ENCODE data around the gene ADGRA1. TPM values are rescaled to one million over a fixed set of nuclear protein-coding genes. Genes with fewer than 3 reads are reported as not detected.

Gene ADGRA1
- total RNA-seq, 5 donors from 2014 or later (not counting 1 experiment from before 2014, with no cell fraction given): not detected

GRCh38 chr10:133101416-133101810 is 13.7 kb downstream of the ADGRA1 start:
- CTCF ChIA-PET: no interaction called here
- H3K9me3 Mint-ChIP-seq: no peaks in the 10 kb centered on the region

GRCh38 chr10:133102415-133103095 is 14.8 kb downstream of the ADGRA1 start:
- no peak overlapping the region for H3K4me3 Mint-ChIP-seq
- Histone ChIP-seq H3K27ac (ENCODE audit: low read length) (no peak overlapping the region), H3K27me3 (replicated peaks in 1 of 2; ENCODE audit: control insufficient read depth in 2 of 2, extremely low read depth in 1 of 2, insufficient read depth in 2 of 2, low read length in 1 of 2) (peaks cover 0 to 48% of the 10 kb centered on the region in 2 experiments), H3K4me1 (ENCODE audit: control insufficient read depth in 1 of 2, extremely low read depth in 1 of 2, insufficient read depth in 2 of 2, low read length in 2 of 2) (peaks cover 0 to 8% of the 10 kb centered on the region in 2 experiments), H3K4me3 (ENCODE audit: control insufficient read depth in 1 of 2, extremely low read depth in 1 of 2, low read length in 1 of 2) (no peak overlapping the region), H3K36me3 (ENCODE audit: control insufficient read depth in 2 of 2, extremely low read depth in 1 of 2, insufficient read depth in 1 of 2, low read length in 1 of 2) (no peaks in the 10 kb centered on the region), H3K9me3 (no peaks in the 10 kb centered on the region)
- DNase-seq: no peak
- no peak overlapping the region for H3K27ac Mint-ChIP-seq
- peaks cover 5 to 26% of the 10 kb centered on the region in 2 donors for H3K27me3 Mint-ChIP-seq
- H3K9me3 Mint-ChIP-seq: peaks cover 8% of the 10 kb centered on the region in 3 donors
- CTCF ChIA-PET: no interaction called here
- ATAC-seq (replicated peaks in 1 of 4): no peak
- H3K4me1 Mint-ChIP-seq: peaks cover 6 to 7% (median 6%) of the 10 kb centered on the region in 3 donors
- no peaks in the 10 kb centered on the region for H3K36me3 Mint-ChIP-seq
- 85% methylated on average over 26 of the region's 29 CpGs for WGBS (ENCODE audit: insufficient coverage)
- POLR2A ChIA-PET: no interaction called here

More at GRCh38 chr10:133101416-133101810, 13.7 kb downstream of the ADGRA1 start:
- Histone ChIP-seq H3K27ac (ENCODE audit: low read length) (no peak overlapping the region), H3K27me3 (replicated peaks in 1 of 2; ENCODE audit: control insufficient read depth in 2 of 2, extremely low read depth in 1 of 2, insufficient read depth in 2 of 2, low read length in 1 of 2) (peaks cover 0 to 51% of the 10 kb centered on the region in 2 experiments), H3K4me3 (ENCODE audit: control insufficient read depth in 1 of 2, extremely low read depth in 1 of 2, low read length in 1 of 2) (no peak overlapping the region), H3K9me3 (no peaks in the 10 kb centered on the region), H3K4me1 (ENCODE audit: control insufficient read depth in 1 of 2, extremely low read depth in 1 of 2, insufficient read depth in 2 of 2, low read length in 2 of 2) (peaks cover 0 to 8% of the 10 kb centered on the region in 2 experiments), H3K36me3 (ENCODE audit: control insufficient read depth in 2 of 2, extremely low read depth in 1 of 2, insufficient read depth in 1 of 2, low read length in 1 of 2) (no peaks in the 10 kb centered on the region)
- ATAC-seq (replicated peaks in 1 of 4): no peak
- peak overlapping the region in 1 of 3 donors; percentile 7 for H3K4me3 Mint-ChIP-seq
- no peaks in the 10 kb centered on the region for H3K36me3 Mint-ChIP-seq
- H3K27ac Mint-ChIP-seq: no peak overlapping the region
- WGBS (ENCODE audit: insufficient coverage): 33% methylated on average over 11 of the region's 16 CpGs
- no peak for DNase-seq
- H3K4me1 Mint-ChIP-seq: peaks cover 6 to 7% (median 6%) of the 10 kb centered on the region in 3 donors
- peaks cover 10 to 31% of the 10 kb centered on the region in 2 donors for H3K27me3 Mint-ChIP-seq
- POLR2A ChIA-PET: no interaction called here

- POLR2A ChIA-PET: no interaction called here
- Histone ChIP-seq H3K4me1 (ENCODE audit: control insufficient read depth in 1 of 2, extremely low read depth in 1 of 2, insufficient read depth in 2 of 2, low read length in 2 of 2) (peaks cover 0 to 8% of the 10 kb centered on the region in 2 experiments), H3K27ac (ENCODE audit: low read length) (no peak overlapping the region), H3K27me3 (replicated peaks in 1 of 2; ENCODE audit: control insufficient read depth in 2 of 2, extremely low read depth in 1 of 2, insufficient read depth in 2 of 2, low read length in 1 of 2) (peaks cover 0 to 43% of the 10 kb centered on the region in 2 experiments), H3K4me3 (ENCODE audit: control insufficient read depth in 1 of 2, extremely low read depth in 1 of 2, low read length in 1 of 2) (no peak overlapping the region), H3K9me3 (no peaks in the 10 kb centered on the region), H3K36me3 (ENCODE audit: control insufficient read depth in 2 of 2, extremely low read depth in 1 of 2, insufficient read depth in 1 of 2, low read length in 1 of 2) (no peaks in the 10 kb centered on the region)
- Mint-ChIP-seq H3K4me3 (no peak overlapping the region), H3K27ac (no peak overlapping the region), H3K4me1 (peaks cover 6 to 7% (median 6%) of the 10 kb centered on the region in 3 donors), H3K36me3 (no peaks in the 10 kb centered on the region), H3K9me3 (peaks cover 9 to 14% (median 11%) of the 10 kb centered on the region in 3 donors), H3K27me3 (peaks cover 5 to 26% of the 10 kb centered on the region in 2 donors)
- CTCF ChIA-PET: no interaction called here
- WGBS (ENCODE audit: insufficient coverage): 86% methylated on average over 18 of the region's 24 CpGs
- DNase-seq: no peak
- ATAC-seq (replicated peaks in 1 of 4): no peak
These were observed 15.7 kb downstream of the ADGRA1 start for GRCh38 chr10:133103311-133103910.

GRCh38 chr10:133104068-133104962 is 16.6 kb downstream of the ADGRA1 start:
- WGBS (ENCODE audit: insufficient coverage): 33% methylated on average over 26 of the region's 40 CpGs
- no peaks in the 10 kb centered on the region for H3K36me3 Mint-ChIP-seq
- CTCF ChIA-PET: no interaction called here
- Histone ChIP-seq H3K9me3 (no peaks in the 10 kb centered on the region), H3K27ac (ENCODE audit: low read length) (no peak overlapping the region), H3K4me1 (ENCODE audit: control insufficient read depth in 1 of 2, extremely low read depth in 1 of 2, insufficient read depth in 2 of 2, low read length in 2 of 2) (peaks cover 0 to 8% of the 10 kb centered on the region in 2 experiments), H3K4me3 (ENCODE audit: control insufficient read depth in 1 of 2, extremely low read depth in 1 of 2, low read length in 1 of 2) (no peak overlapping the region), H3K36me3 (ENCODE audit: control insufficient read depth in 2 of 2, extremely low read depth in 1 of 2, insufficient read depth in 1 of 2, low read length in 1 of 2) (no peaks in the 10 kb centered on the region), H3K27me3 (replicated peaks in 1 of 2; ENCODE audit: control insufficient read depth in 2 of 2, extremely low read depth in 1 of 2, insufficient read depth in 2 of 2, low read length in 1 of 2) (peaks cover 0 to 45% of the 10 kb centered on the region in 2 experiments)
- H3K9me3 Mint-ChIP-seq: peaks cover 9 to 16% (median 11%) of the 10 kb centered on the region in 3 donors
- H3K4me3 Mint-ChIP-seq: no peak overlapping the region
- H3K27ac Mint-ChIP-seq: no peak overlapping the region
- DNase-seq (no peak), ATAC-seq (replicated peaks in 1 of 4) (no peak)
- H3K4me1 Mint-ChIP-seq: peaks cover 6 to 7% (median 6%) of the 10 kb centered on the region in 3 donors
- POLR2A ChIA-PET: no interaction called here
- H3K27me3 Mint-ChIP-seq: peaks cover 5 to 26% of the 10 kb centered on the region in 2 donors

- Mint-ChIP-seq H3K4me1 (peaks cover 6 to 7% (median 6%) of the 10 kb centered on the region in 3 donors), H3K27me3 (peaks cover 5 to 23% of the 10 kb centered on the region in 2 donors), H3K4me3 (no peak overlapping the region), H3K9me3 (peaks cover 9 to 16% (median 14%) of the 10 kb centered on the region in 3 donors), H3K27ac (no peak overlapping the region), H3K36me3 (no peaks in the 10 kb centered on the region)
- WGBS (ENCODE audit: insufficient coverage): 93% methylated on average over 22 of the region's 30 CpGs
- ATAC-seq (replicated peaks in 1 of 4) (no peak), DNase-seq (no peak)
- ChIA-PET CTCF (no interaction called here), POLR2A (no interaction called here)
- no peaks in the 10 kb centered on the region for H3K9me3 ChIP-seq
- no peak overlapping the region for H3K27ac ChIP-seq (ENCODE audit: low read length)
- peaks cover 0 to 45% of the 10 kb centered on the region in 2 experiments for H3K27me3 ChIP-seq (replicated peaks in 1 of 2; ENCODE audit: control insufficient read depth in 2 of 2, extremely low read depth in 1 of 2, insufficient read depth in 2 of 2, low read length in 1 of 2)
- H3K4me1 ChIP-seq (ENCODE audit: control insufficient read depth in 1 of 2, extremely low read depth in 1 of 2, insufficient read depth in 2 of 2, low read length in 2 of 2): peaks cover 0 to 8% of the 10 kb centered on the region in 2 experiments
- no peak overlapping the region for H3K4me3 ChIP-seq (ENCODE audit: control insufficient read depth in 1 of 2, extremely low read depth in 1 of 2, low read length in 1 of 2)
- no peaks in the 10 kb centered on the region for H3K36me3 ChIP-seq (ENCODE audit: control insufficient read depth in 2 of 2, extremely low read depth in 1 of 2, insufficient read depth in 1 of 2, low read length in 1 of 2)
These were observed 17.4 kb downstream of the ADGRA1 start for GRCh38 chr10:133104963-133105640.
